ENCODE results near the gene OPN5.

GRCh38 chr6:47749757-47750156 lies 32.1 kb upstream of the OPN5 start:
- TF ChIP-seq CTCF (IDR thresholded peaks at IDR 0.05 in 4 of 5, conservative IDR thresholded peaks at IDR 0.05 in 1 of 5) (no peak), POLR2A (IDR thresholded peaks at IDR 0.05) (no peak)

Data from gastrocnemius medialis (tissue), 4 donors.